GM18508 (cell line): Measurements from ENCODE around the gene MLLT10.

ENCODE experiments used
- ATAC-seq: cut with Tn5 transposase; IDR thresholded peaks from one replicate; pipeline ENCODE4 v1.9.1; 2021; ENCODE audit warnings: moderate number of reproducible peaks; ENCODE audit not compliant: insufficient read depth, unreplicated experiment

Gene MLLT10

GRCh38 chr10:21515361-21516241 is 18.4 kb upstream of the MLLT10 start:
- ATAC-seq = no peak

DNA sequence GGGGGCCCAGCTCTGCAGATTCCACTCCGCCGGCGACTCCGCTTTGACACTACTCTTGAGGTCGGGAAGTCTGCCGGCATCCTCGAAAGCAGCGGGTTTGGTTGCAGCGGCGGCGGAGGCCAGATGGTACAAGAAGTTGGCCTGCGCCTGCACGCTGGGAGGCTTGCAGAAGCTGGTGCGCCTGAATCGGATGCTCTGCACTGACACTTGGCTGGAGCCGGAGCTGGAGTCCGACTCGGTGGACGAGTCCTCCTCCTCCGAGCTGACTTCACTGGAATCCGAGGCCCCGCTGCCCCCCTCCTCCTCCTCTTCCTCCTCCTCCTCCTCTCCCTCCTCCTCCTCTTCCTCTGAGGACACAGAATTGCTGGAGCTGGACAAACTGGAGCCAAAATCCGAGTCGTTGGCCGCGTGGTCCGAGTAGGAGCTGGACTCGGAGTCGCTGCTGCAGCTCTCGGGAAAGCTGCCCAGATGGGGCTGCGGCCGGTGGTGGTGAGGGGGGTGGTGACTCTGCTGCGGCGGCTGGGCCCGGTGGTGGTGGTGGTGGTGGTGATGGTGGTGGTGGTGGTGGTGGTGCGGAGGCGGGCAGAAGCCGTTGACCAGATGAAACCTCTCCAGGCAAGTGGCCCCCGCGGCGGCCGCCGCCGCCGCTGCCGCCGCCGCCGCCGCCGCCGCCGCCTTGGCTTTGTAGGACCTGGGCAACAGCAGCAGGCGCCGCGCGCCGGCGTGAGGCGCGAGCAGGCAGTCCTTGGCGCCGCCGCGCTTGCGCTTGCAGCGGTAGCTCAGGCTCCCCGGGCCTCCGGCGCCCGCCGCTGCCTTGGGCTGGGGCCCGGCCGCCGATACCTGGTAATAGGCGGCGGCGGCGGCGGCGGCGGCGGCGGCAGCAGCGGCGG is 17.5 kb upstream of the MLLT10 start:
- no peak for ATAC-seq

- ATAC-seq = no peak
Measured at GRCh38 chr10:21517134-21518031, 16.6 kb upstream of the MLLT10 start.

DNA sequence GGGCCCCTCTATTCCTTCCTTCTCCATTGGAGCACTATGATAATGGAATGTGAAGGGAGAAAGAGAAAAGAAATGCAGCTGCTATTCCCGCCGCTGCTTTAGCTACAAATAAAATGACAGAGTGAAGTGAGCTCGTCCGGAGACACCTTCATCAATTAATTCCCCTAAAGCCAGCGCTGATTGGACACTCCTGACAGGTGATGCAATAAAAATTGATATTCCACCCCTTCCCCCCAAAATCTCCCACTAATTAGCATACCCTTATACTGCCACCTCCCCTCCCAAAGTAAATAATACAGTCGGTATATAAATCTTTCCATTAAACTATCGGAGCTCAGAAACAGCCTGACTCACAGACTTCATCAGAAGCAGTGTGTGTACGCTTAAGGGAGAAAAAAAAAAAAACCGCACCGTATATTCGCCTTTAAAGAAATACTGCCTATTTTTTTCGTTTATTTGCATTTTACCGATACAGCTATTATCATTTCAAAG is 15.8 kb upstream of the MLLT10 start:
- ATAC-seq = no peak

GRCh38 chr10:21518641-21519396 is 15.2 kb upstream of the MLLT10 start:
- ATAC-seq = no peak

DNA sequence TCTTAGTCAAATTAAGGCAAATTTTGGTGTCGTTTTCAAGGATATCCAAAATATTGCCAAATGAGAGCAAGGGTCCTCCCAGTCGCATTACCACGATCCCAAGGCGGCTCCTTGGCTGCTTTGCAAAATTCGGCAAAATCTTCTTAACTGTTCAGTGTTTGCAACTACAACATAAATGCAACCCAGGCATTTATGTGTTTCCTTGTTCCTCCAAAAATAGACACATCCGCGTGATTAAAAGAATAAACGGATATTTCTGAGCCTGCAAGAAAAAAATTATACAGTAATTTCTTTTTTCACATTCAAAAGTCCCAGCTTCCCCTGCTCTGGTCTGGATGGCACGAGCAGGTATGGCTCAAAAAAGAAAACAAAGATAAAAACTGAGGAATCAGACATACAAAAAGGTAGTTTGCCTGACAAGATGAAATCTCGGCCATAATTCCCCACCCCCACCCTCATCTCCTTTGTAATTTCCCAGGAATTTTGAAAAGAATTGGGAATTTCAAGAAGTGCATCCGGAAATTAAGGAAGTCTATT is 14.6 kb upstream of the MLLT10 start:
- no peak for ATAC-seq

DNA sequence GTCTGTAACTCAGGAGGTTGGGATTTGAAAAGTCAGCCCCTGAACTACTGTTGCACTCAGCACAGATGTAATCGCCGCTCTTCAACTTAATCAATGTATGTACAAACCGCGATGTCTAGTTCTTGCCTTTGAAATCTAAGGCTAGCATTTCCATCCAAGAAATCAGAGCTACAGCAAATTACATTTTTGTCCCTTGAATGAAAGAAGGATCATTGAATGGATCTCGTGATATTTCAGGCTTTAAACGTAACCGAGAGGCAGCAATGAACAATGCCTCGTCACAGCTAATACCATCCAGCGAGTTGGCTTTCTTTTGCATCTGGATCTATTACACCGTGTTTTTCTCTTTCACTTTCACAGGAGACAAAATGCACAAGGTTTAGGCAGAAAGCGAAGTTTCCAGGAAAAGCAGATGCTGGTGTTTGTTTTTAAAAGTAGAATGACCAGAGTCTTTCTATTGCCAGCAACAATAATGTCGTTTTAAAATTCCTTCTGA is 14.0 kb upstream of the MLLT10 start:
- ATAC-seq = no peak

GRCh38 chr10:21520509-21520908 is 13.5 kb upstream of the MLLT10 start:
- no peak for ATAC-seq

DNA sequence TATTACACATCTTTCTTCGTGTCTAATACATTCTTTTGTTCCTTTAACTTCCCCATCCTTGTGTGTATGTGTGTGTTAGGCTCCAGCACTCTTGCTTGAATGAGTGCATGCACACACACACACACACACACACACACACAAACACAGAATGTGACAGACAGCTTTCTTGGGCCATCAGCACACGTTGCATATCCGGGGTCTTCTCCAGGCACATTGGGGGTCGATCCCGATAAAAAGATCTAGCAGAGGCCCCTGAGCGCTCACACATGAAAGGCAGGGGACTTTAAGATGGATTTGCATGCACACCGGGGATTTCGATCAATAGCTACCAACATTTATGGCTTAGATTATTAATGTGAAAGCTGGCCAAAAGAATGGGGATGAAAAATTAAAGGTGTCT is 13.1 kb upstream of the MLLT10 start:
- ATAC-seq = no peak

DNA sequence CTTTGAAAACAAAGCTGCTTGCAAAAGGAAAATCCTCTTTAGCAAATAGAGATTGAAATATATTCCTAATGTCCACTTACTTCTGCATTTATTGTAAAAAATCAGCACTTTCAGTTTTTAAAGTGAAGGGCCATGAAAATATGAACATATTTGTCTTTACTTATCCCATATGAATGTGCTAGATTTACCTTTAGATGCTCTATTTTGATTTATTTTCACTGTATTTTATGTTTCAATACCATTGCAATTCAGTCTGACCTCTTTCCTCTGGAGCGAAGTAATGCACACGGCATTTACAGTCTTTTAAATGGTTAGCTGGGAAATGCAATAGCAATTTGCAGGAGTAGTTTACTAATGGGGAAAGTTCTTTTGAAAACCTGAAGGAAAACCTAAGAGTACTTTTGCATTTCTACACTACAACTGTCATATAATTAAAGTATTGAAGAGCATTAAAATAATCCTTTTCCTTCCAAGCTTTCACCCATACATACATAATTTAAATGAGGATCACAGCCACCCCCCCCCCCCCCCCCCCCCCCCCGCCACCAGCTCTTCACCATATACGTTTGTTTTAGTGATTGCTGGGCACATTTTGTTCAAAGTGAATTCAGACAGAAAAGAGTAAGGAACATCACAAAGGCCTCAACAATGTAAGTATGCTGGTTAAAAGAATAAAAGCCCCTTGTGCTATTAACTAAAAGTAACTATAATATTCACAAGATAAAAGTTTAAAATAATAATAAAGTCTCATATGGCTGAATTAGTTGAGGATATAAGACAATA is 12.1 kb upstream of the MLLT10 start:
- no peak for ATAC-seq

DNA sequence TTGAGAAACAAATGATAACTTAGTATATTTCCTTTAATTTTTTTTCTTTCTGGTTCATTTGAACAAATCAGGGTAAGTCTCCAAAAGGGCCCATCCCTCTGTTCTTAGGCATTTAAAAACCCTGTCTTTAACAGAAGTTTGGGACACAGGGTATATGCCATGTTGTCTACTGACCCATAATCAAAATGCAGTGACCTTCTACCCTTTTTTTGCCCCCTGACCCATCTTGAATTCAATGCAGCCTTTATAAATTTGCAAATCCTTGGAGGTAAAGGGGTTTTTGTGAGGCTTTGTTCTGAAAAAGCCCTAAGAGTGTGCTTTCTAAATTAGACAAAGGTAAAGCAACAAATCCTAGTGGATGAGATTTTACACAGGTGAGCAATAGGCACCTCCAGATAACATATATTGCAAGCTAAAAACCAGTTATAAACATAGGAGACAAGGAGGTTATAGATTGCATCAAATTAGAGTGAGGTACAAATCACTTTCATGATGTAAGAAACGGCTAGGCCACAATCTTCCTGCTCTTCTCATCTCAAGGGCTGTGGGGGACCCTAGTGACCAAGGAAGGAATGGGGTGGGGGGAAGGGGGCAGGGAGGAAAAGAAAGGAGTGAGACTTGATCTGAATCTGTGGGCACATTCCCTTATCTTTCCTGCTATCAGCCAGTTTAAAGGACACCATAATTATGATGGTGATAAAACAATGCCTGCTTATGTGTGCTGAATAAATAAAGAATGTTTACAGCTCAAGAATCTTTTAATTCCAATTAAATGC is 11.2 kb upstream of the MLLT10 start:
- no peak for ATAC-seq

- no peak for ATAC-seq
Measured at GRCh38 chr10:21523557-21524008, 10.4 kb upstream of the MLLT10 start.

GRCh38 chr10:21524131-21524525 is 9.9 kb upstream of the MLLT10 start:
- ATAC-seq = no peak

DNA sequence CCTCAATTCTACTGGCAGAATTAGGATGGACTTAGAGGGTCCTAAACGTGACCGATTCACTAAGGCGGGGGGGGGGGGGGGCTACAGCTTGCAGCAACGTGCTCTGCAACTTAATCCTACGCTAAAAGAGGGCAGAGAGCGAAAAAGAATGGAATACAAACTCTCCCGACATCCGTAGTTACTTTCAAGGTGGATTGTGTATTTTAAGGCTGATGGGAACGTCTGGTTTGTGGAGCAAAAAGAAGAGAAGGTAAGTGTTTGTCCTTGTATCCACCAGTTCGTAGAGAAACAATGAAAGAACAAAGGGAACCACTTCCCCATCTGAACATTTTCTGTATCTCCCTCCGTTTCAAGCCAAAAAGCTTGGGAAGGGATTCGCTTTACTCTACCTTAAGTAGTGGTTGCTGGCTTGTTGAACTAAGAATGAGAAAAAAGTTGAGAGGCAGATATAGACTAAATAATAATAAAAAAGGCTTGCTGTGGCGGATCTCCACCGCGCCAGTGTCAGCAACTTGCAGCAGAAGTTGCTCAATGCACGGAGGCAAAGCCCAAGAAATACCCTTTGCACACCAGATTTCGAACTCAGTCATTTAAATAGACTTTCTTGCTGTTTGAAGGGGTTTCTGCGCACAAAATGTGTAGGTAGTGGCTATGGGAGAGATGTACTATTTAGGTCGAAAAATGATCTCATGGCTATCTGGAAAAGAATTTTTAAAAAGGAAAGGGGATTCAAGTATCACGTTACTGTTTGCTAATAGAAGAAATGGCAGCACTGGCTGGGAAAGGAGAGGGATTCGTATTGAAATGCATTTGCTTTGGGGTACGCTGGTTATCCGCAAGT is 9.3 kb upstream of the MLLT10 start:
- ATAC-seq = no peak

GRCh38 chr10:21525367-21526187 is 8.5 kb upstream of the MLLT10 start, which contains the start of gene SKIDA1:
TSS of gene SKIDA1 (minus strand) at chr10:21525682. CDS start at chr10:21517822, 7,860 bp downstream.
- ATAC-seq = no peak
